Activated CD4-positive, alpha-beta T cell treated with anti-CD3 and anti-CD28 coated beads, Interleukin-10, Interleukin-2, amounts not matched to agents 100 ng/mL and 50 ng/mL, durations not matched to agents 16 hours and 8 hours (primary cell): ENCODE measurements around the gene LRRN4CL.
"Not testable (repeated sequence)": the region's sequence is repeated elsewhere in the genome, so short reads cannot be mapped to it uniquely, and the experiment has no call there.

Source experiments
- DNase-seq: peaks from one replicate; pipeline ENCODE4 v3.0.0-alpha.2; 2020

Gene LRRN4CL

GRCh38 chr11:62675415-62675814, 13.9 kb downstream of the LRRN4CL start:
- not testable (repeated sequence) for DNase-seq

GRCh38 chr11:62673196-62673525, 16.2 kb downstream of the LRRN4CL start:
- no peak for DNase-seq

GRCh38 chr11:62671608-62672389, 17.5 kb downstream of the LRRN4CL start, which contains the start of the genes LBHD1 and UQCC3:
TSS of gene LBHD1 (minus strand) at chr11:62672267. CDS start at chr11:62670031, 2,236 bp downstream.
TSS of gene UQCC3 (plus strand) at chr11:62671673. CDS start at chr11:62671746, 73 bp downstream.
- DNase-seq, result peak; percentile 97

GRCh38 chr11:62671236-62671607, 18.1 kb downstream of the LRRN4CL start:
- no peak for DNase-seq

GRCh38 chr11:62669420-62670161, 19.7 kb downstream of the LRRN4CL start:
- no peak for DNase-seq

- no peak for DNase-seq
Measured at GRCh38 chr11:62667460-62667859, 21.9 kb downstream of the LRRN4CL start.

- peak; percentile 39 for DNase-seq
Measured at GRCh38 chr11:62666259-62666926, 22.9 kb downstream of the LRRN4CL start.

- DNase-seq, result peak; percentile 66
Measured at GRCh38 chr11:62665599-62666258, 23.6 kb downstream of the LRRN4CL start.

GRCh38 chr11:62665075-62665598, 24.2 kb downstream of the LRRN4CL start, which contains the start of the genes C11orf98 and CSKMT:
TSS of gene C11orf98 (minus strand) at chr11:62665210. CDS start at chr11:62665169, 41 bp downstream.
TSS of gene CSKMT (plus strand) at chr11:62665312. CDS start at chr11:62665880, 568 bp downstream.
- DNase-seq, result peak; percentile 98

- peak; percentile 67 for DNase-seq
Measured at GRCh38 chr11:62664405-62665074, 24.8 kb downstream of the LRRN4CL start.

GRCh38 chr11:62656796-62657429, 32.4 kb downstream of the LRRN4CL start:
- no peak for DNase-seq

- DNase-seq, result no peak
Measured at GRCh38 chr11:62654297-62654696, 35.0 kb downstream of the LRRN4CL start.

GRCh38 chr11:62652161-62653006, 36.9 kb downstream of the LRRN4CL start:
- peak; percentile 49 for DNase-seq

GRCh38 chr11:62650283-62650682, 39.0 kb downstream of the LRRN4CL start:
- not testable (repeated sequence) for DNase-seq

GRCh38 chr11:62649486-62649885, 39.8 kb downstream of the LRRN4CL start:
- DNase-seq, result no peak

- no peak for DNase-seq
Measured at GRCh38 chr11:62648967-62649364, 40.4 kb downstream of the LRRN4CL start.

- DNase-seq, result no peak
Measured at GRCh38 chr11:62648185-62648966, 41.0 kb downstream of the LRRN4CL start.

GRCh38 chr11:62647609-62648005, 41.7 kb downstream of the LRRN4CL start:
- DNase-seq, result no peak

GRCh38 chr11:62646825-62647608, 42.3 kb downstream of the LRRN4CL start:
- DNase-seq, result no peak
